ENCODE measurements around the gene OTOGL. TPM values are rescaled to one million over a fixed set of nuclear protein-coding genes. Genes with fewer than 3 reads are reported as not detected.
A peak's percentile ranks its signal among the peaks of the same experiment; 100 is the strongest.

The OTOGL gene, protein sequence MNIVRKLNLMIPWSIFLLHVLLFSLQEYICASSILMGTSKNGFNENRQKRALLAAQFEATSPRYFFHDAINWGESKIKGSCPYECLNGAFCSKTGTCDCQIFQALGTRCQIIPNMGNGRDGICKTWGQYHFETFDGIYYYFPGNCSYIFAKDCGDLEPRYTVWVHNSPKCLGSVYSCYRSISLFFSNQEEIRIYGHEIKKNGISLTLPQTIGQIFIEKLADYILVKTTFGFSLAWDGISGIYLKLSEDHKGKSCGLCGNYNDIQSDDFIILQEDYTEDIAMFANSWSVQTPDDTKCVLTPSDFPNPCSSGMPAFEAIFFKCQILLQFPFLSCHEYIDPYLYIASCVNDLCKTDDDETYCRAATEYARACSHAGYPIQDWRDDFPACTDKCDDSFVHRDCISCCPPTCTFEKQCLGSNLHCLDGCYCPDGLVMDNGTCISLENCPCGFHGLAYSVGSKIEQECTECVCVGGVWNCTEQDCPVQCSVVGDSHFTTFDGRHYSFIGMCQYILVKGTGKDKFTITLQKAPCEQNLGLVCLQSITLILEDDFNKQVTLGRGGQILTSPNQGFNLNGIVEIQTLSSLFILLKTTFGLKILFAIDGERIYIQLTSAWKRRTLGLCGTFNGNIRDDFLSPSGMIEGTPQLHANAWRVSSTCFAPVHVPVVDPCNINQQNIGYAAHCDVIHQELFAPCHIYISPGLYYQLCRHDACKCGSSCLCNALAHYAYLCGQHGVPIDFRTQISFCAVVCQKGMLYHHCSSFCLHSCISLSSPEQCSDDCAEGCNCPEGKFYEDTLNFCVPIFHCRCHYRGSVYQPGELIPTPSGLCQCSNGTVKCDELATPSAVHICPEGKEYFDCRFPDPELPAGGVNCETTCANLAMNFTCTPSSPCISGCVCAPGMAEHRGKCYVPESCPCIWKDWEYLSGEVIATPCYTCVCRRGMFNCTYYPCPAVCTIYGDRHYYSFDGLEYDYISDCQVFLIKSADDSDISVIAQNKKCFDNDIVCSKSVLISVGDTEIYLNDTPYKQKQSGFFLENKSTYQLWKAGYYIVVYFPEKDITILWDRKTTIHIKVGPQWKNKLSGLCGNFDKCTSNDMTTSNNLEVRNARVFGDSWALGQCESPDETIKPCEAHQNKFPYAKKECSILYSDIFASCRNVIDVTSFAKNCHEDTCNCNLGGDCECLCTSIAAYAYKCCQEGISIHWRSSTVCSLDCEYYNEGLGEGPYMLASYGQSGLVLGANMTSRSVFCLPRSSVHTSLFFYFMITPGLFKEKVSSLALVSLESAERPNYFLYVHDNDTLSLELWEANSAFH (N-terminal part only)
- polyA plus RNA-seq (2012; rRNA removed) = 0.61 and 0.97 TPM in 2 replicates
- polyA plus RNA-seq (2012; cell fraction: cytosol; rRNA removed) = 0.54 and 0.72 TPM in 2 replicates
- 1.3 and 3.4 TPM in 2 replicates for polyA plus RNA-seq (2012; cell fraction: nucleus; rRNA removed)

DNA sequence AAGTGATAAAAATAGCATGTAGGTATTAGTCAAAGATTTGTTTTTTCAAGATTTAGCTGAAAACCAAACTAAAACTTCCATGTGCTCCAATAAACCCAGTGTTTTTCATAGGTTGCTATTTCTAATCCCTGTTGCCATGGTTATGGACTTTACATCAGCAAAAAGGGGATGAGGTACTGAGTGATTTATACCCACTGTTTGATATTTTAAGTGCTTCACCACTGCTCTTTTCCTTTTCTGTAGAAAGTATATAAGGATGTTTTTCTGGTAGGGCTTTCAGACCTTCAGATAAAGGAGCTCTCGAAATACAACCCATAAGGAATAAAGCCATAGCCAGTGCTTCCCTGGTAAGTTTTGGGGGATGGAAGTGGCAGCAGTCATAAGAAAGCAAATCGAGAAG is at the start of gene OTOGL:
TSS of gene OTOGL (plus strand) at position 279 of the 400 bp plus-strand sequence. CDS start 109,895 bp downstream, outside the sequence.
- Histone ChIP-seq H2AFZ (ENCODE audit: low read depth) (0 out of 2 replicates have a peak within 1 kb of the TSS, but pooled peaks have one; percentile 69), H3K36me3 (replicated peaks in 1 of 2; ENCODE audit: control insufficient read depth in 1 of 2, insufficient read depth in 2 of 2, low read length in 1 of 2) (no peaks in the 10 kb centered on the region), H3K27ac (ENCODE audit: low read depth in 2 of 2, low read length in 1 of 2) (peak within 1 kb of the TSS in 1 of 2 experiments; percentile 56; a peak in 1 of 4 replicates), H3K4me1 (ENCODE audit: control insufficient read depth in 1 of 2, insufficient read depth in 2 of 2, low read depth in 1 of 2, low read length in 1 of 2) (peaks cover 0 to 10% of the 10 kb centered on the region in 2 experiments; a peak in 2 of 4 replicates), H3K27me3 (ENCODE audit: insufficient read depth) (no peaks in the 10 kb centered on the region), H4K20me1 (ENCODE audit: insufficient read depth) (no peaks in the 10 kb centered on the region), H3K4me3 (ENCODE audit: low read depth in 2 of 2, low read length in 1 of 2) (no peak within 1 kb of the TSS), H3K4me2 (no peak within 1 kb of the TSS), H3K9me3 (no peaks in the 10 kb centered on the region), H3K9me2 (no peaks in the 10 kb centered on the region), H3K9ac (no peak within 1 kb of the TSS), H3K79me2 (ENCODE audit: insufficient read depth) (no peaks in the 10 kb centered on the region; the same call in 1 of the 2 replicates), H3F3A (replicated peaks; ENCODE audit: insufficient read depth) (peaks cover 7% of the 10 kb centered on the region)
- ChIA-PET POLR2A (no interaction called here), CTCF (no interaction called here)
- no peak for TF ChIP-seq GATA2 (CRISPR knock-in tag; IDR thresholded peaks at IDR 0.05)
- TF ChIP-seq RAD21 (IDR thresholded peaks at IDR 0.05; ENCODE audit: low read length) = no peak
- TF ChIP-seq SIN3A (IDR thresholded peaks at IDR 0.05; ENCODE audit: borderline replicate concordance, low read depth, low read length) = no peak
- TF ChIP-seq RFX5 (IDR thresholded peaks at IDR 0.05; ENCODE audit: low read length) = no peak
- no peak for TF ChIP-seq ELF1 (IDR thresholded peaks at IDR 0.05)
- TF ChIP-seq, protein P1, sequence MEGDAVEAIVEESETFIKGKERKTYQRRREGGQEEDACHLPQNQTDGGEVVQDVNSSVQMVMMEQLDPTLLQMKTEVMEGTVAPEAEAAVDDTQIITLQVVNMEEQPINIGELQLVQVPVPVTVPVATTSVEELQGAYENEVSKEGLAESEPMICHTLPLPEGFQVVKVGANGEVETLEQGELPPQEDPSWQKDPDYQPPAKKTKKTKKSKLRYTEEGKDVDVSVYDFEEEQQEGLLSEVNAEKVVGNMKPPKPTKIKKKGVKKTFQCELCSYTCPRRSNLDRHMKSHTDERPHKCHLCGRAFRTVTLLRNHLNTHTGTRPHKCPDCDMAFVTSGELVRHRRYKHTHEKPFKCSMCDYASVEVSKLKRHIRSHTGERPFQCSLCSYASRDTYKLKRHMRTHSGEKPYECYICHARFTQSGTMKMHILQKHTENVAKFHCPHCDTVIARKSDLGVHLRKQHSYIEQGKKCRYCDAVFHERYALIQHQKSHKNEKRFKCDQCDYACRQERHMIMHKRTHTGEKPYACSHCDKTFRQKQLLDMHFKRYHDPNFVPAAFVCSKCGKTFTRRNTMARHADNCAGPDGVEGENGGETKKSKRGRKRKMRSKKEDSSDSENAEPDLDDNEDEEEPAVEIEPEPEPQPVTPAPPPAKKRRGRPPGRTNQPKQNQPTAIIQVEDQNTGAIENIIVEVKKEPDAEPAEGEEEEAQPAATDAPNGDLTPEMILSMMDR (IDR thresholded peaks at IDR 0.05) = no peak
- no peak for TF ChIP-seq FOSL2 (IDR thresholded peaks at IDR 0.05; ENCODE audit: borderline replicate concordance, low read depth)
- TF ChIP-seq MEF2A (IDR thresholded peaks at IDR 0.05; ENCODE audit: borderline replicate concordance, low read depth) = no peak
- TF ChIP-seq RCOR1 (IDR thresholded peaks at IDR 0.05; ENCODE audit: low read length) = no peak
- no peak for TF ChIP-seq JUND (IDR thresholded peaks at IDR 0.05)
- TF ChIP-seq EP300 (IDR thresholded peaks at IDR 0.05; ENCODE audit: borderline replicate concordance in 1 of 2, low read depth in 1 of 2, low read length in 1 of 2) = no peak
- TF ChIP-seq MXI1 (IDR thresholded peaks at IDR 0.05; ENCODE audit: low read depth, low read length) = no peak
- TF ChIP-seq ZBTB33 (IDR thresholded peaks at IDR 0.05; ENCODE audit: borderline replicate concordance, low read depth) = no peak
- TF ChIP-seq, protein P2, sequence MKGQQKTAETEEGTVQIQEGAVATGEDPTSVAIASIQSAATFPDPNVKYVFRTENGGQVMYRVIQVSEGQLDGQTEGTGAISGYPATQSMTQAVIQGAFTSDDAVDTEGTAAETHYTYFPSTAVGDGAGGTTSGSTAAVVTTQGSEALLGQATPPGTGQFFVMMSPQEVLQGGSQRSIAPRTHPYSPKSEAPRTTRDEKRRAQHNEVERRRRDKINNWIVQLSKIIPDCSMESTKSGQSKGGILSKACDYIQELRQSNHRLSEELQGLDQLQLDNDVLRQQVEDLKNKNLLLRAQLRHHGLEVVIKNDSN (IDR thresholded peaks at IDR 0.05; ENCODE audit: borderline replicate concordance, low read depth) = no peak
- TF ChIP-seq, protein P3, sequence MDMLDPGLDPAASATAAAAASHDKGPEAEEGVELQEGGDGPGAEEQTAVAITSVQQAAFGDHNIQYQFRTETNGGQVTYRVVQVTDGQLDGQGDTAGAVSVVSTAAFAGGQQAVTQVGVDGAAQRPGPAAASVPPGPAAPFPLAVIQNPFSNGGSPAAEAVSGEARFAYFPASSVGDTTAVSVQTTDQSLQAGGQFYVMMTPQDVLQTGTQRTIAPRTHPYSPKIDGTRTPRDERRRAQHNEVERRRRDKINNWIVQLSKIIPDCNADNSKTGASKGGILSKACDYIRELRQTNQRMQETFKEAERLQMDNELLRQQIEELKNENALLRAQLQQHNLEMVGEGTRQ (IDR thresholded peaks at IDR 0.05; ENCODE audit: borderline replicate concordance, low read depth, low read length) = no peak
- TF ChIP-seq FOXM1 (IDR thresholded peaks at IDR 0.05; ENCODE audit: low read depth) = no peak
- TF ChIP-seq YY1 (IDR thresholded peaks at IDR 0.05; ENCODE audit: low read depth) = no peak
- DNase-seq = no peak
- WGBS (ENCODE audit: low lambda C conversion rate) = 40% methylated on average over 2 of the region's 2 CpGs
